HepG2 (cell line): Measurements from ENCODE around the gene ECHS1. TPM values are rescaled to one million over a fixed set of nuclear protein-coding genes. Genes with fewer than 3 reads are reported as not detected.

Source experiments
- AKAP8 ChIP-seq: sonication (generic); formaldehyde crosslinking; IDR thresholded peaks from 2 replicates; pipeline ENCODE4 v1.5.1; 2020; ENCODE audit warnings: mild to moderate bottlenecking, missing genetic modification reagents
- AKNA ChIP-seq: sonication (generic); formaldehyde crosslinking; IDR thresholded peaks from 2 replicates; pipeline ENCODE4 v1.4.0; 2020; ENCODE audit warnings: missing genetic modification reagents, borderline replicate concordance
- ARNT ChIP-seq: fragments of 450-650 bp; IDR thresholded peaks from 2 replicates; pipeline ENCODE4 v1.6.1; 2017
- BCL3 ChIP-seq: sonication (generic); formaldehyde crosslinking; IDR thresholded peaks from 2 replicates; pipeline ENCODE4 v1.5.1; 2020; ENCODE audit warnings: mild to moderate bottlenecking, missing genetic modification reagents, moderate library complexity
- HNF1B ChIP-seq: sonication (generic); formaldehyde crosslinking; IDR thresholded peaks from 2 replicates; pipeline ENCODE4 v1.5.1; 2020; ENCODE audit warnings: mild to moderate bottlenecking, moderate library complexity, missing genetic modification reagents
- HNRNPUL1 ChIP-seq: fragments of 200-400 bp; formaldehyde crosslinking; IDR thresholded peaks from 2 replicates; pipeline ENCODE4 v1.6.1; 2017; ENCODE audit warnings: low read depth, mild to moderate bottlenecking, low read length, moderate library complexity
- JARID2 ChIP-seq: sonication (generic); formaldehyde crosslinking; IDR thresholded peaks from 2 replicates; pipeline ENCODE4 v1.8.1; 2023; ENCODE audit warnings: missing genetic modification reagents, inconsistent platforms; ENCODE audit not compliant: insufficient replicate concordance
- NR2F1 ChIP-seq, 2 experiments: fragments of 450-650 bp in 1 of 2; formaldehyde crosslinking in 1 of 2; IDR thresholded peaks; 2 replicates each; pipeline versions ENCODE4 v1.5.0 to v1.6.1; 2016 to 2020; ENCODE audit warnings: mild to moderate bottlenecking in 1 of 2, missing compliant biosample characterization in 1 of 2, missing genetic modification reagents in 1 of 2, moderate library complexity in 1 of 2
- NRL ChIP-seq: sonication (generic); formaldehyde crosslinking; IDR thresholded peaks from 2 replicates; pipeline ENCODE4 v1.5.0; 2020; ENCODE audit warnings: missing genetic modification reagents, mild to moderate bottlenecking, moderate library complexity, borderline replicate concordance
- PTBP1 ChIP-seq: fragments of 200-400 bp; formaldehyde crosslinking; IDR thresholded peaks from 2 replicates; pipeline ENCODE4 v1.6.1; 2018; ENCODE audit warnings: low read length, low read depth; ENCODE audit not compliant: poor library complexity, severe bottlenecking
- RELA ChIP-seq: sonication (generic); formaldehyde crosslinking; IDR thresholded peaks from 2 replicates; pipeline ENCODE4 v1.4.0; 2020; ENCODE audit warnings: missing genetic modification reagents
- SRY ChIP-seq: sonication (generic); formaldehyde crosslinking; IDR thresholded peaks from 2 replicates; pipeline ENCODE4 v1.8.0; 2022; ENCODE audit warnings: mild to moderate bottlenecking, missing genetic modification reagents
- THRA ChIP-seq: sonication (generic); formaldehyde crosslinking; IDR thresholded peaks from 2 replicates; pipeline ENCODE4 v1.4.0; 2020; ENCODE audit warnings: missing genetic modification reagents, borderline replicate concordance
- ZNF260 ChIP-seq: sonication (generic); formaldehyde crosslinking; IDR thresholded peaks from 2 replicates; pipeline ENCODE4 v1.4.0; 2020; ENCODE audit warnings: missing genetic modification reagents, low read depth, mild to moderate bottlenecking, borderline replicate concordance
- ZNF557 ChIP-seq: sonication (generic); formaldehyde crosslinking; IDR thresholded peaks from 2 replicates; pipeline ENCODE4 v1.4.0; 2020; ENCODE audit warnings: missing genetic modification reagents
- ZNF572 ChIP-seq: sonication (generic); formaldehyde crosslinking; IDR thresholded peaks from 2 replicates; pipeline ENCODE4 v1.5.1; 2020; ENCODE audit warnings: mild to moderate bottlenecking, missing genetic modification reagents
- ZNF605 ChIP-seq: sonication (generic); formaldehyde crosslinking; IDR thresholded peaks from 2 replicates; pipeline ENCODE4 v1.8.0; 2022; ENCODE audit warnings: mild to moderate bottlenecking, missing genetic modification reagents
- ZSCAN9 ChIP-seq: IDR thresholded peaks from 2 replicates; pipeline ENCODE4 v1.6.1; 2016; ENCODE audit warnings: borderline replicate concordance
- polyA plus RNA-seq, 8 experiments: library from polyadenylated mRNA; depleted of rRNA in 3 of 8; stranded (reverse) in 7 of 8; unstranded in 1 of 8; fragments of >200 nt; fragmentation: Illumina TruSeq in 4 of 8; extraction: Trizol in 4 of 8; gene quantifications; 2 replicates each; pipeline versions ENCODE4 v1.2.1 to v1.2.3, GENCODE V29; 2011 to 2016; ENCODE audit warnings: low read depth in 4 of 8, missing spikeins in 1 of 8, mixed read lengths in 1 of 8; ENCODE audit not compliant: insufficient read depth in 1 of 8
- total RNA-seq, 5 experiments: library from RNA; depleted of rRNA; stranded (reverse); fragments of >200 nt; fragmentation: Illumina TruSeq; extraction: Trizol; gene quantifications; 2 replicates each; pipeline ENCODE4 v1.2.3, GENCODE V29; 2016; ENCODE audit warnings: low read depth in 1 of 5

The ECHS1 gene
- total and polyA plus RNA-seq, 2 of the 13 experiments (the other 11 are each of a cell fraction or from before 2014, with no cell fraction given): 32.7 to 195 TPM

- peak; percentile 73; the same call in 1 of the 2 replicates for TF ChIP-seq THRA (CRISPR knock-in tag)
- TF ChIP-seq HNRNPUL1: no peak
- no peak for TF ChIP-seq AKNA (CRISPR knock-in tag)
- no peak; the same call in 1 of the 2 replicates for TF ChIP-seq NRL (CRISPR knock-in tag)
- peak; percentile 68; the same call in 1 of the 2 replicates for TF ChIP-seq AKAP8 (CRISPR knock-in tag)
- TF ChIP-seq ZSCAN9 (CRISPR knock-in tag): no peak
- peak; percentile 83; the same call in 1 of the 2 replicates for TF ChIP-seq SRY (CRISPR knock-in tag)
- TF ChIP-seq HNF1B (CRISPR knock-in tag): peak; percentile 34; the same call in 1 of the 2 replicates
- TF ChIP-seq NR2F1 (CRISPR knock-in tag; IDR thresholded peaks at IDR 0.05): peak in 1 of 2 experiments; percentile 52; a peak in 2 of 4 replicates
- TF ChIP-seq ZNF557 (CRISPR knock-in tag): no peak
- TF ChIP-seq ZNF260 (CRISPR knock-in tag): no peak
- no peak for TF ChIP-seq RELA
- peak; percentile 74; the same call in 1 of the 2 replicates for TF ChIP-seq BCL3 (CRISPR knock-in tag)
- TF ChIP-seq PTBP1: no peak
- no peak for TF ChIP-seq JARID2 (CRISPR knock-in tag)
- no peak for TF ChIP-seq ZNF572
- peak; percentile 52; the same call in 1 of the 2 replicates for TF ChIP-seq ZNF605 (CRISPR knock-in tag)
- no peak for TF ChIP-seq ARNT
Measured at GRCh38 chr10:133378251-133379096, 5.3 kb upstream of the ECHS1 start (continued).
